KOPT-K1 (cell line): ENCODE measurements around the gene RHOV.

Experiments
- H3K27ac ChIP-seq: fragments of 200-600 bp; sonication (generic); 2 replicates; pipeline ENCODE4 v1.5.1; 2016; ENCODE audit warnings: antibody characterized with exemption, mild to moderate bottlenecking, low read depth, low read length; ENCODE audit not compliant: poor library complexity, severe bottlenecking
- H3K36me3 ChIP-seq: fragments of 200-600 bp; sonication (generic); 2 replicates; pipeline ENCODE4 v1.5.1; 2017; ENCODE audit warnings: antibody characterized with exemption, mild to moderate bottlenecking, low read length, moderate library complexity; ENCODE audit not compliant: insufficient read depth
- H3K9me3 ChIP-seq: fragments of 200-600 bp; sonication (generic); 2 replicates; pipeline ENCODE4 v1.5.1; 2017; ENCODE audit warnings: antibody characterized with exemption, low read length, mild to moderate bottlenecking; ENCODE audit not compliant: insufficient read depth, poor library complexity, severe bottlenecking

RHOV gene

GRCh38 chr15:40873694-40874561, at the start of gene RHOV:
Gene RHOV, minus strand, starts transcription at chr15:40874234. Its CDS starts 95 bp downstream, at chr15:40874139.
- Histone ChIP-seq H3K36me3 (no peaks in the 10 kb centered on the region), H3K27ac (peak within 1 kb of the TSS; percentile 14)

GRCh38 chr15:40923551-40923950, 49.5 kb upstream of the RHOV start:
- H3K36me3 ChIP-seq: no peaks in the 10 kb centered on the region
- H3K27ac ChIP-seq: no peak overlapping the region
- no peaks in the 10 kb centered on the region for H3K9me3 ChIP-seq

More at GRCh38 chr15:40873694-40874561, at the start of gene RHOV:
- no peaks in the 10 kb centered on the region for H3K9me3 ChIP-seq

GRCh38 chr15:40922608-40923005, 48.6 kb upstream of the RHOV start:
- H3K9me3 ChIP-seq: no peaks in the 10 kb centered on the region
- no peaks in the 10 kb centered on the region for H3K36me3 ChIP-seq
- no peak overlapping the region for H3K27ac ChIP-seq

GRCh38 chr15:40921949-40922607, 48.0 kb upstream of the RHOV start:
- Histone ChIP-seq H3K9me3 (no peaks in the 10 kb centered on the region), H3K36me3 (no peaks in the 10 kb centered on the region), H3K27ac (no peak overlapping the region)

- Histone ChIP-seq H3K36me3 (no peaks in the 10 kb centered on the region), H3K9me3 (no peaks in the 10 kb centered on the region), H3K27ac (no peak overlapping the region)
Observed at GRCh38 chr15:40918799-40919392, 44.9 kb upstream of the RHOV start.

GRCh38 chr15:40918146-40918798, 44.2 kb upstream of the RHOV start:
- no peak overlapping the region for H3K27ac ChIP-seq
- H3K9me3 ChIP-seq: no peaks in the 10 kb centered on the region
- H3K36me3 ChIP-seq: no peaks in the 10 kb centered on the region

GRCh38 chr15:40917585-40917984, 43.6 kb upstream of the RHOV start:
- Histone ChIP-seq H3K36me3 (no peaks in the 10 kb centered on the region), H3K27ac (no peak overlapping the region), H3K9me3 (no peaks in the 10 kb centered on the region)

GRCh38 chr15:40915679-40916078, 41.6 kb upstream of the RHOV start:
- H3K27ac ChIP-seq: no peak overlapping the region
- no peaks in the 10 kb centered on the region for H3K9me3 ChIP-seq
- no peaks in the 10 kb centered on the region for H3K36me3 ChIP-seq

- H3K9me3 ChIP-seq: no peaks in the 10 kb centered on the region
- no peaks in the 10 kb centered on the region for H3K36me3 ChIP-seq
- no peak overlapping the region for H3K27ac ChIP-seq
Observed at GRCh38 chr15:40915116-40915661, 41.2 kb upstream of the RHOV start.

- no peak overlapping the region for H3K27ac ChIP-seq
Observed at GRCh38 chr15:40914486-40914885, 40.5 kb upstream of the RHOV start.

GRCh38 chr15:40914013-40914412, 40.0 kb upstream of the RHOV start:
- Histone ChIP-seq H3K36me3 (no peaks in the 10 kb centered on the region), H3K9me3 (no peaks in the 10 kb centered on the region), H3K27ac (no peak overlapping the region)

More at GRCh38 chr15:40914486-40914885, 40.5 kb upstream of the RHOV start:
- no peaks in the 10 kb centered on the region for H3K9me3 ChIP-seq
- no peaks in the 10 kb centered on the region for H3K36me3 ChIP-seq

GRCh38 chr15:40912478-40912877, 38.4 kb upstream of the RHOV start:
- Histone ChIP-seq H3K9me3 (no peaks in the 10 kb centered on the region), H3K36me3 (no peaks in the 10 kb centered on the region), H3K27ac (no peak overlapping the region)

GRCh38 chr15:40911693-40912092, 37.7 kb upstream of the RHOV start:
- H3K9me3 ChIP-seq: no peaks in the 10 kb centered on the region
- no peak overlapping the region for H3K27ac ChIP-seq
- no peaks in the 10 kb centered on the region for H3K36me3 ChIP-seq

GRCh38 chr15:40911141-40911540, 37.1 kb upstream of the RHOV start:
- Histone ChIP-seq H3K27ac (no peak overlapping the region), H3K9me3 (no peaks in the 10 kb centered on the region), H3K36me3 (no peaks in the 10 kb centered on the region)
